Caco-2 (cell line): ENCODE measurements around the gene LY86. TPM values are rescaled to one million over a fixed set of nuclear protein-coding genes. Genes with fewer than 3 reads are reported as not detected.

Source experiments
- BruUV-seq: library from RNA; stranded (reverse); fragments of 400-500 nt; replicated peaks from 2 replicates; lab custom pipeline; 2021; lab: Mats Ljungman, UMichigan
- CTCF ChIA-PET: fragments of 300-600 bp; sonication (Branson Sonifier 250); formaldehyde crosslinking; loops from one replicate; lab custom pipeline; 2022; ENCODE audit warnings: antibody characterized with exemption; lab: Charles Lee
- POLR2A ChIA-PET: fragments of 300-600 bp; sonication (Branson Sonifier 250); formaldehyde crosslinking; loops from one replicate; lab custom pipeline; 2022; ENCODE audit warnings: antibody characterized with exemption; lab: Charles Lee
- DNase-seq, 2 experiments: peaks; one replicate each; pipeline versions ENCODE4 v3.0.0 to v3.0.0-alpha.2; 2020 to 2022
- H3K27me3 ChIP-seq: replicated peaks from 2 replicates; pipeline ENCODE4 v1.6.0; 2011; ENCODE audit warnings: low read length; ENCODE audit not compliant: control insufficient read depth, insufficient read depth
- H3K36me3 ChIP-seq: 2 replicates; pipeline ENCODE4 v1.5.1; 2011; ENCODE audit warnings: low read length; ENCODE audit not compliant: control insufficient read depth, insufficient read depth
- H3K4me1 ChIP-seq: fragments of 250-450 bp; sonication (Bioruptor Pico); 2 replicates; pipeline ENCODE4 v1.5.1; 2020; ENCODE audit warnings: mild to moderate bottlenecking
- H3K4me3 ChIP-seq: 2 replicates; pipeline ENCODE4 v1.5.1; 2011; ENCODE audit warnings: low read depth, mild to moderate bottlenecking, control low read depth, low read length
- H3K9me3 ChIP-seq: fragments of 250-450 bp; sonication (Bioruptor Pico); 2 replicates; pipeline ENCODE4 v1.5.1; 2020; ENCODE audit warnings: mild to moderate bottlenecking, moderate library complexity
- H3K27ac Mint-ChIP-seq: one replicate; pipeline ENCODE4 v1.8.0; 2022; ENCODE audit warnings: mixed read lengths; ENCODE audit not compliant: unreplicated experiment
- H3K27me3 Mint-ChIP-seq: one replicate; pipeline ENCODE4 v1.8.0; 2022; ENCODE audit warnings: mixed read lengths; ENCODE audit not compliant: insufficient read depth, unreplicated experiment
- H3K36me3 Mint-ChIP-seq: one replicate; pipeline ENCODE4 v1.8.0; 2022; ENCODE audit warnings: mild to moderate bottlenecking, mixed read lengths; ENCODE audit not compliant: insufficient read depth, unreplicated experiment
- H3K4me1 Mint-ChIP-seq: one replicate; pipeline ENCODE4 v1.8.0; 2022; ENCODE audit warnings: low read depth, mixed read lengths; ENCODE audit not compliant: unreplicated experiment
- H3K4me3 Mint-ChIP-seq: one replicate; pipeline ENCODE4 v1.8.0; 2022; ENCODE audit warnings: mild to moderate bottlenecking, moderate library complexity, mixed read lengths; ENCODE audit not compliant: unreplicated experiment
- H3K9me3 Mint-ChIP-seq: one replicate; pipeline ENCODE4 v1.8.0; 2022; ENCODE audit warnings: mixed read lengths; ENCODE audit not compliant: unreplicated experiment
- intact Hi-C: fragments of 100-400 bp; cut with micrococcal nuclease; formaldehyde crosslinking; loops from one replicate; pipeline ENCODE4 v1.10.0; 2022; ENCODE audit not compliant: unreplicated experiment
- total RNA-seq: library from RNA; stranded (reverse); gene quantifications from 2 replicates; pipeline ENCODE4 v1.2.3, GENCODE V29; 2022
- TF ChIP-seq, protein P1 (sequence below), 2 experiments: fragments of 200-600 bp in 1 of 2; IDR thresholded peaks; 1 replicate in 1 of 2; 2 replicates in 1 of 2; pipeline versions ENCODE4 v1.5.1 to v1.8.0; 2011 to 2022; ENCODE audit warnings: antibody characterized with exemption in 1 of 2, control low read depth in 1 of 2, inconsistent platforms in 1 of 2, low read depth in 1 of 2, low read length in 1 of 2, mild to moderate bottlenecking in 1 of 2, moderate library complexity in 1 of 2; ENCODE audit not compliant: insufficient read depth in 1 of 2, severe bottlenecking in 1 of 2, unreplicated experiment in 1 of 2

Gene LY86
- total RNA-seq, 1 experiment from 2014 or later, result not detected

- CTCF ChIA-PET, result no interaction called here
- no peaks in the 10 kb centered on the region for H3K9me3 Mint-ChIP-seq
- no peak overlapping the region for H3K4me3 Mint-ChIP-seq
Measured at GRCh38 chr6:6648692-6649343, 60.3 kb downstream of the LY86 start.

GRCh38 chr6:6649824-6650349 is 61.4 kb downstream of the LY86 start:
- Histone ChIP-seq H3K9me3 (no peaks in the 10 kb centered on the region), H3K27me3 (no peaks in the 10 kb centered on the region), H3K36me3 (no peaks in the 10 kb centered on the region), H3K4me3 (no peak overlapping the region), H3K4me1 (no peaks in the 10 kb centered on the region)
- no peak overlapping the region for H3K27ac Mint-ChIP-seq
- H3K36me3 Mint-ChIP-seq, result no peaks in the 10 kb centered on the region
- BruUV-seq, result no TSS peak
- DNase-seq, result no peak
- ChIA-PET POLR2A (no interaction called here), CTCF (no interaction called here)
- H3K27me3 Mint-ChIP-seq, result no peaks in the 10 kb centered on the region
- no peaks in the 10 kb centered on the region for H3K9me3 Mint-ChIP-seq
- no peak overlapping the region for H3K4me3 Mint-ChIP-seq
- H3K4me1 Mint-ChIP-seq, result no peaks in the 10 kb centered on the region
- intact Hi-C loops, result no loop called here
- TF ChIP-seq, protein P1, sequence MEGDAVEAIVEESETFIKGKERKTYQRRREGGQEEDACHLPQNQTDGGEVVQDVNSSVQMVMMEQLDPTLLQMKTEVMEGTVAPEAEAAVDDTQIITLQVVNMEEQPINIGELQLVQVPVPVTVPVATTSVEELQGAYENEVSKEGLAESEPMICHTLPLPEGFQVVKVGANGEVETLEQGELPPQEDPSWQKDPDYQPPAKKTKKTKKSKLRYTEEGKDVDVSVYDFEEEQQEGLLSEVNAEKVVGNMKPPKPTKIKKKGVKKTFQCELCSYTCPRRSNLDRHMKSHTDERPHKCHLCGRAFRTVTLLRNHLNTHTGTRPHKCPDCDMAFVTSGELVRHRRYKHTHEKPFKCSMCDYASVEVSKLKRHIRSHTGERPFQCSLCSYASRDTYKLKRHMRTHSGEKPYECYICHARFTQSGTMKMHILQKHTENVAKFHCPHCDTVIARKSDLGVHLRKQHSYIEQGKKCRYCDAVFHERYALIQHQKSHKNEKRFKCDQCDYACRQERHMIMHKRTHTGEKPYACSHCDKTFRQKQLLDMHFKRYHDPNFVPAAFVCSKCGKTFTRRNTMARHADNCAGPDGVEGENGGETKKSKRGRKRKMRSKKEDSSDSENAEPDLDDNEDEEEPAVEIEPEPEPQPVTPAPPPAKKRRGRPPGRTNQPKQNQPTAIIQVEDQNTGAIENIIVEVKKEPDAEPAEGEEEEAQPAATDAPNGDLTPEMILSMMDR (IDR thresholded peaks at IDR 0.05; ENCODE audit: insufficient read depth in 1 of 2, low read depth in 1 of 2, low read length in 1 of 2, severe bottlenecking in 1 of 2, unreplicated experiment in 1 of 2), result no peak

More at GRCh38 chr6:6648692-6649343, 60.3 kb downstream of the LY86 start:
- Mint-ChIP-seq H3K27me3 (no peaks in the 10 kb centered on the region), H3K4me1 (no peaks in the 10 kb centered on the region), H3K36me3 (no peaks in the 10 kb centered on the region), H3K27ac (no peak overlapping the region)
- DNase-seq, result no peak
- no TSS peak for BruUV-seq
- H3K27me3 ChIP-seq, result no peaks in the 10 kb centered on the region
- intact Hi-C loops, result no loop called here
- H3K36me3 ChIP-seq, result no peaks in the 10 kb centered on the region
- H3K9me3 ChIP-seq, result no peaks in the 10 kb centered on the region
- no peak overlapping the region for H3K4me3 ChIP-seq
- TF ChIP-seq, protein P1 (IDR thresholded peaks at IDR 0.05; ENCODE audit: insufficient read depth in 1 of 2, low read depth in 1 of 2, low read length in 1 of 2, severe bottlenecking in 1 of 2, unreplicated experiment in 1 of 2), result no peak
- POLR2A ChIA-PET, result no interaction called here
- H3K4me1 ChIP-seq, result no peaks in the 10 kb centered on the region

DNA sequence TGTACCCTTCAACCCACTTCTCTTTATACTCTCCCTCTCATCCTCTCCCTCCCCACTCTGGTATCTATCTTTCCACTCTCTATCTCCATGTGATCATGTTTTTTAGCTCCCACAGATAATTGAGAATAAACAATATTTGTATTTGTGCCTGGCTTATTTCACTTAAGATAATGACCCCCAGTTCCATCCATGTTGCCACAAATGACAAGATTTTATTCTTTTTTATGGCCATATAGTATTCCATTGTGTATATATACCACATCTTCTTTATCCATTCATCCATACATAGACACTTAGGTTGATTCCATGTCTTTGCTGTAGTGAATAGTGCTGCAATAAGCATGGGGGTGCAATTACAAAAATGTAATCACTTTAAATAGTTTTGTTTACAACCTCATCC is 62.3 kb downstream of the LY86 start:
- TF ChIP-seq, protein P1 (IDR thresholded peaks at IDR 0.05; ENCODE audit: insufficient read depth in 1 of 2, low read depth in 1 of 2, low read length in 1 of 2, severe bottlenecking in 1 of 2, unreplicated experiment in 1 of 2), result no peak
- no peaks in the 10 kb centered on the region for H3K9me3 Mint-ChIP-seq
- H3K27me3 Mint-ChIP-seq, result no peaks in the 10 kb centered on the region
- no peaks in the 10 kb centered on the region for H3K36me3 Mint-ChIP-seq
- Histone ChIP-seq H3K9me3 (no peaks in the 10 kb centered on the region), H3K36me3 (no peaks in the 10 kb centered on the region), H3K27me3 (no peaks in the 10 kb centered on the region), H3K4me3 (no peak overlapping the region), H3K4me1 (no peaks in the 10 kb centered on the region)
- H3K4me1 Mint-ChIP-seq, result no peaks in the 10 kb centered on the region
- ChIA-PET CTCF (no interaction called here), POLR2A (no interaction called here)
- intact Hi-C loops, result no loop called here
- no peak for DNase-seq
- no peak overlapping the region for H3K4me3 Mint-ChIP-seq
- no TSS peak for BruUV-seq
- no peak overlapping the region for H3K27ac Mint-ChIP-seq
